Measurements from ENCODE around the gene OR3A3.
"Not testable (repeated sequence)": the region's sequence is repeated elsewhere in the genome, so short reads cannot be mapped to it uniquely, and the experiment has no call there.

Gene OR3A3

DNA sequence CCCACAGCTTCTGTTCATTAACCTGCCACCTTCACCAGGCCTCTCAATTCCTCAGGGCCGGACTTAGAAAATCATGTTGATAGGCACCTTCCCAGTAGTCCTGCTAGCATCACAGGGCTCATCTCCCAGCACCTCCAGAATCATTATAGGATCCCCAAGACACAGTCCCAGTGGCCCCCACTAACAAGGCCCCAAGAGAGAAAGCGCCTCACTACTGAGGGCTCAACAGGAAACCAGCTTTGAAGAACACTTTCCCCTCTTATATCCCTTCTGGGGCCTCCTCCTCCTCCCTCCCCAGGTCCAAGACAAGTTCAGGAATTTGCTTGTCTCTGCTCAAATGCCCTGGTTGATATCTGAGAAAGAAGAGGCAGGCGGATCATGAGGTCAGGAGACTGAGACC, at the start of gene OR3A3:
OR3A3 (plus strand) TSS at position 301 of the 400 bp plus-strand sequence.
- H3K9ac ChIP-seq (ENCODE audit: low read depth, low read length) = no peak within 1 kb of the TSS
- no peaks in the 10 kb centered on the region for H3K4me1 ChIP-seq (ENCODE audit: insufficient read depth, low read length)
- H3K9me3 ChIP-seq (ENCODE audit: control insufficient read depth, insufficient read depth, low read length) = no peaks in the 10 kb centered on the region
- H3K36me3 ChIP-seq (ENCODE audit: insufficient read depth, low read length) = no peaks in the 10 kb centered on the region

DNA sequence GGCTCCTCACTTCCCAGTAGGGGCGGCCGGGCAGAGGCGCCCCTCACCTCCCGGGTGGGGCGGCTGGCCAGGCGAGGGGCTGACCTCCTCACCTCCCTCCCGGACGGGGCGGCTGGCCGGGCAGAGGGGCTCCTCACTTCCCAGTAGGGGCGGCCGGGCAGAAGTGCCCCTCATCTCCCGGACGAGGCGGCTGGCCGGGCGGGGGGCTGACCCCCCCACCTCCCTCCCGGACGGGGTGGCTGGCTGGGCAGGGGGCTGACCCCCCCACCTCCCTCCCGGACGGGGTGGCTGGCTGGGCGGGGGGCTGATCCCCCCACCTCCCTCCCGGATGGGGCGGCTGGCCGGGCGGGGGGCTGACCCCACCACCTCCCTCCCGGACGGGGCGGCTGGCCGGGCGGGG, 40.0 kb upstream of the OR3A3 start:
- H3K9ac ChIP-seq (ENCODE audit: low read depth, low read length); H3K36me3 ChIP-seq (ENCODE audit: insufficient read depth, low read length); H3K4me1 ChIP-seq (ENCODE audit: insufficient read depth, low read length); H3K9me3 ChIP-seq (ENCODE audit: control insufficient read depth, insufficient read depth, low read length): not testable (repeated sequence)

DNA sequence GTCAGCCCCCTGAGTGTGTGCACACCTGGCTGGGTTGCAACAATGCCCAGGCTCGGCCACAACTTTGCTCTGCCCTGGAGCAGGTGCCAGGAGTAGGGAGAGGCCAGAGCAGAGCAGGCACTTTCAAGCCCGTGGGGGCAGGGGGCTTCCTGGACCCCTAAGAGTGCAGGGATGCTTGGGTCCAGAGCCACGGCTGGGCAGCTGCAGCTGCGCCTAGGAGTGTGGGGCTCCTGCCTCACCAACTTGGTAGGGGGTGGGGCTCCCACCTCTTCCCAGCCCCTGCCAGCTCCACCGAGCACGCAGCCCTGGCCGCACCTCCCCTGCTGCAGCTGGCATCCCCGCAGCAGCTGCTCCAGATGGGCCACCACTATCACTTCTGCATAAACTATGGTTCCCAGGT, 32.8 kb upstream of the OR3A3 start:
- no peaks in the 10 kb centered on the region for H3K36me3 ChIP-seq (ENCODE audit: insufficient read depth, low read length)
- 0 out of 2 replicates have a peak, but pooled peaks cover 4% of the 10 kb centered on the region for H3K9me3 ChIP-seq (ENCODE audit: control insufficient read depth, insufficient read depth, low read length)
- no peaks in the 10 kb centered on the region for H3K4me1 ChIP-seq (ENCODE audit: insufficient read depth, low read length)
- no peak overlapping the region for H3K9ac ChIP-seq (ENCODE audit: low read depth, low read length)

DNA sequence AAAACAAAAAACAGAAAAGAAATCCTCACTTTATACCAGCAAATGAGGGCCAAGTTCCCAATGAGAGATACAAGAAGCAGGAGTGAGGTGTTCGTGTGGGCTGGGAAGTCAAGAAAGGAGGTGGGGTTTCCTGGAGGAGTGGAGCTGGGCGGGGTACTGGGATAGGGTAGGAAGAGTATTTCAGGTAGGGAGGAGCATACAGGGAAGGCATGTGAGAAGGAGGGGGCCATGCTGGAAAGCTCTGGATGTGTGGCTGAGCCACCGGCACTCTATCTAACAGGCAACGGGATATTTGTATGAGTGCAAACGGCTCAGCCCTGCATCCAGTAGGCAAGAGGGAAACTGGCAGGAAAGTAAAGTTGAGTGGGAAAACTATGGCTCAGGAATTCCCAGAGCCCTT, 29.2 kb upstream of the OR3A3 start:
- Histone ChIP-seq H3K9ac (ENCODE audit: low read depth, low read length) (no peak overlapping the region), H3K9me3 (ENCODE audit: control insufficient read depth, insufficient read depth, low read length) (no peaks in the 10 kb centered on the region), H3K4me1 (ENCODE audit: insufficient read depth, low read length) (no peaks in the 10 kb centered on the region), H3K36me3 (ENCODE audit: insufficient read depth, low read length) (no peaks in the 10 kb centered on the region)

DNA sequence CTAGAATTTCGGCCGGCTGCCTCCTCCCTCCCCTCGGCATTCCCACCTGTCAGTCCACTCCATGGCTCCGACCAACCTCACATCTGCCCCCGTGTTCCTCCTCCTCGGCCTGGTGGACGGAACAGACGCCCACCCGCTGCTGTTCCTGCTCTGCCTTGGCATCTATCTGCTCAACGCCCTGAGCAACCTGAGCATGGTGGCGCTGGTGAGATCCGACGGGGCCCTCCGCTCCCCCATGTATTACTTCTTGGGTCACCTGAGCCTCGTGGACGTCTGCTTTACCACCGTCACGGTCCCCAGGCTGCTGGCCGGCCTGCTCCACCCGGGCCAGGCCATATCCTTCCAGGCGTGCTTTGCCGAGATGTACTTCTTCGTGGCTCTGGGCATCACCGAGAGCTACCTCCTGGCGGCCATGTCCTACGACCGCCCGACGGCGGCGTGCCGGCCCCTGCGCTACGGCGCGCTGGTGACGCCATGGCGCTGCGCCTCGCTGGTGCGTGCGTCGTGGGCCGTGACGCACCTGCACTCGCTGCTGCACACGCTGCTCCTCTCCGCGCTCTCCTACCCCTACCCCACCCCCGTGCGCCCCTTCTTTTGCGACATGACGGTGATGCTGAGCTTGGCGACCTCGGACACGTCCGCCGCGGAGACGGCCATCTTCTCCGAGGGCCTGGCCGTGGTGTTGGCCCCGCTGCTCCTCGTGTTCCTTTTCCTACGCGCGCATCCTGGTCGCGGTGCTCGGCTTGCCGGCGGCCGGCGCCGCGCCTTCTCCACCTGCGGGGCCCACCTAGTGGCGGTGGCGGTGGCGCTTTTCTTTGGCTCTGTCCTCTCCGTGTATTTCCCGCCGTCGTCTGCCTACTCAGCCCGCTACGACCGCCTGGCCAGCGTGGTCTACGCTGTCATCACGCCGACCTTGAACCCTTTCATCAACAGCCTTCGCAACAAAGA, 25.0 kb upstream of the OR3A3 start, which contains the start of gene OR3A2:
OR3A2 (minus strand) TSS at position 440 of the 948 bp plus-strand sequence.
- Histone ChIP-seq H3K36me3 (ENCODE audit: insufficient read depth, low read length) (no peaks in the 10 kb centered on the region), H3K9me3 (ENCODE audit: control insufficient read depth, insufficient read depth, low read length) (no peaks in the 10 kb centered on the region), H3K4me1 (ENCODE audit: insufficient read depth, low read length) (no peaks in the 10 kb centered on the region), H3K9ac (ENCODE audit: low read depth, low read length) (peak within 1 kb of the TSS; percentile 54)

DNA sequence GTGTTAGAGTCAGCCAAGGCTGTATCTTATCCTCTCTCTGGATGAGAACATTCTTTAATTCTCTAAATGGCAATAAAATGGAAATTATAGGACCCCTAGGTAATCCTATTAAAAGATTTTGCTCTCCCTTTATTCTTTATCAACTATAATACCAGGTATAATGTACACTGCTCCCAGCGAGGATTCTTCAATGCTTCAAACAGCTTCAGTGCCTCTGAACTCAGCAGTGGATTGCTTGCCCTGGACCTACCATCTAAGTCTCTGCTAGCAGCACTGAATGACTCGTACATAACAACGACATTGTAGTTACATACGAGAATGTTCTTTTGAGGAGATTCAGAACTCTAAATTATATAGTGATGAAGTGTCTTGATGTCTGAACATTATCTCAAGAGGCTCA, 21.4 kb upstream of the OR3A3 start:
- H3K9me3 ChIP-seq (ENCODE audit: control insufficient read depth, insufficient read depth, low read length) = no peaks in the 10 kb centered on the region
- no peak overlapping the region for H3K9ac ChIP-seq (ENCODE audit: low read depth, low read length)
- no peaks in the 10 kb centered on the region for H3K4me1 ChIP-seq (ENCODE audit: insufficient read depth, low read length)
- H3K36me3 ChIP-seq (ENCODE audit: insufficient read depth, low read length) = no peaks in the 10 kb centered on the region

DNA sequence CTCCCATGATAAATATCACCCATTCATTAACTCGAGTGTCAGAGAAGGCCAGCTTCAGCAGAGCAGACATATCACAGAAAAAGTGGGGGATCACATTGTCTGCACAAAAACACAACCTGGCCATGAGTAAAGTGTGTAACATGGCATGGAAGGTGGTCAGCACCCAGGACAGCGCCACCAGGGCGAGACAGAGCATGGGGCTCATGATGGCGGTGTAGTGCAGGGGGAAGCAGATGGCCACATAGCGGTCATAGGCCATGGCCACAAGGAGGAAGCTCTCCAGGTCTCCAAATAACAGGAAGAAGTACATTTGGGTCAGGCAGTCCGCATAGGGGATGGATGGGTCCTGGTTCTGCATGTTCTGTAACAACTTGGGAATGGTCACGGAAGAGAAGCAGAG, 13.4 kb upstream of the OR3A3 start:
- H3K4me1 ChIP-seq (ENCODE audit: insufficient read depth, low read length); H3K9ac ChIP-seq (ENCODE audit: low read depth, low read length); H3K9me3 ChIP-seq (ENCODE audit: control insufficient read depth, insufficient read depth, low read length); H3K36me3 ChIP-seq (ENCODE audit: insufficient read depth, low read length): not testable (repeated sequence)

DNA sequence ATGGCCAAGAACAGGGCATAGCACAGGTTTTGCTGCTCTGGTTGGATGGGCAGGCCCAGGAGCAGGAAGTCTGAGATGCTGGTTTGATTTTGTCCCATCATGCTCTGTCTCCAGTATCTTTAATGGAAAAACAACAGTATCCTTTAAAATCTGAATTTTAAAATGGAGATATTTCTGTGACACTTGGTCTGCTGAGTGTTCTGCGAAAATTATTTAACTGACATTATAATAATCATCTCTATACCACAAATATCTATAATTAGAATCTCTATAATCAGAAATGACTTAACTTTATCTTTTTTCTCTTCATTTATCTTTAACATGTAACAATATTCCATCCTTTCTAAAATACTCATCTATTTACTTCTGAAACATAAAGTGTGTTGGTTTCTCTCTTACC, 12.9 kb upstream of the OR3A3 start, which contains the start of gene OR1E1:
OR1E1 (minus strand) TSS at position 101 of the 400 bp plus-strand sequence; CDS start at position 101, 0 bp downstream.
- Histone ChIP-seq H3K36me3 (ENCODE audit: insufficient read depth, low read length) (no peaks in the 10 kb centered on the region), H3K9me3 (ENCODE audit: control insufficient read depth, insufficient read depth, low read length) (no peaks in the 10 kb centered on the region), H3K9ac (ENCODE audit: low read depth, low read length) (no peak within 1 kb of the TSS), H3K4me1 (ENCODE audit: insufficient read depth, low read length) (no peaks in the 10 kb centered on the region)

DNA sequence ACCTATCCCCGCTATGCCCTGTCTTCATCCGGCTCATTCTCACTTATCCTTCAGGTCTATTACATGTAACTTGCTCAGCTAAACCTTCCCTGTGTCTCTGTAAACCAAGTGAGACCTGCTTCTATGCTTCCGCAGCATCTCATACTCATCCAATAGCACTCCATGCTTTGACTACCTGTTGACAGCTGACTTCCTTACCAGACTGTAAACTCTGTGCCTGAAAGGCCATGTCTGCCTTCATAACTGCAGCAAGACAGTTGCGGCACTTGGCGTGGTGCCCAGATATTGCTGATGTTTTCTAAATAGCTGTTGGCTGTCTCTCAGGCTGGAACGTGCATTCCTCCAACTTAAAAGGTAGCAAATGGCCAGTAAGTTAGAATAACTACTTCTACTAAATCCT, 11.1 kb upstream of the OR3A3 start:
- Histone ChIP-seq H3K9ac (ENCODE audit: low read depth, low read length) (no peak overlapping the region), H3K36me3 (ENCODE audit: insufficient read depth, low read length) (no peaks in the 10 kb centered on the region), H3K9me3 (ENCODE audit: control insufficient read depth, insufficient read depth, low read length) (no peaks in the 10 kb centered on the region), H3K4me1 (ENCODE audit: insufficient read depth, low read length) (no peaks in the 10 kb centered on the region)

DNA sequence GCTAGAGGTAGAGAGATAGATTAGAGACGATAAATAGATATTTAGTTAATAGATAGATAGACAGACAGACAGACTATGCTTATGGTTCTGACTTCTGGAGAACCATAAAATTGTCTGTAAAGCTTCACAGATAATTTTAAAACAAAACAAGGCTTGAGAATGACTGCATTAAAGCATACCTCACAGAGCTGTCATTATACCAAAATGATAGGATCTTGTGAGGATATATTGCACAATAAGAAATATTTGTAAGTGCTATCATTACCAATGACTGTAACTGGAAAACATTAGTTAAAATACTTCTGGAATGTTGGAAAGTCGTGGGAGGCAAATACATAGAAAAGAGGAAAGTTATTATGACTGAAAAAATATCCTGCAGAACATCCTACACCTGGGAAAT, 9.4 kb upstream of the OR3A3 start:
- H3K4me1 ChIP-seq (ENCODE audit: insufficient read depth, low read length) = no peaks in the 10 kb centered on the region
- no peaks in the 10 kb centered on the region for H3K9me3 ChIP-seq (ENCODE audit: control insufficient read depth, insufficient read depth, low read length)
- no peaks in the 10 kb centered on the region for H3K36me3 ChIP-seq (ENCODE audit: insufficient read depth, low read length)
- no peak overlapping the region for H3K9ac ChIP-seq (ENCODE audit: low read depth, low read length)

DNA sequence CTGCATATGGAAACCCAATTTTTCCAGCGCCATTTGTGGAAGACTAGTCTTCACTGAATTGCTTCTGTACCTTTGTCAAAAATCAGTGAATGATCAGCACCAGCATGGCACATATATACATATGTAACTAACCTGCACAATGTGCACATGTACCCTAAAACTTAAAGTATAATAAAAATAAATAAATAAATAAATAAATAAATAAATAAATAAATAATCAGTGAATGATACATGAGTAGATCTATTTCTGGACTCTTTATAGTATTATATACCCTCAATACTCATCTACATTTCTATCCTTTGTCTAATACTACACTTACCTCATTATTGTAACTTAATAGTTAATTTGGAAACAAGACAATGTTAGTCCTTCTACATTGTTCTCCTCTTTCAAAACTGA, 7.3 kb upstream of the OR3A3 start:
- not testable (repeated sequence) for H3K9me3 ChIP-seq (ENCODE audit: control insufficient read depth, insufficient read depth, low read length); H3K4me1 ChIP-seq (ENCODE audit: insufficient read depth, low read length); H3K9ac ChIP-seq (ENCODE audit: low read depth, low read length); H3K36me3 ChIP-seq (ENCODE audit: insufficient read depth, low read length)

DNA sequence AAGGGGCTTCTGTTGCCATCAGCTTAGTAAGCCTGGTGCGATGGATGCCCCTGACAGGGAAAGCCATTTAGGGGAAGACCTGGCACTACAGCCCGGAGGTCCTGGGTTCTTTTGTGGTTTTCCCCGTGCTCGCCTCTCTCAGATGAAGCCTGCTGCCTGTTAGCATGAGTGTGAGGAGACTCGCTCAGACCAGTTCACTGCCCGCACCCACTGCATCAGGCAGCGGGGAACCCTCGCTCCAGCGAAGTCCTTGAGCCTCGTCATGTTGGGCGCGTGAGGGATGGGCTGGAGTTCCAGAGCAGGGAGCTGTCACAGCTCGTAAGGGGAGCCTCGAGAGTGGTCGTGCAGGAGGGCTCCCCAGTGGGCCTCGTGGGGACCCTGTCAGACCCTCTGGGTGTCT, 1.0 kb downstream of the OR3A3 start:
- not testable (repeated sequence) for H3K9ac ChIP-seq (ENCODE audit: low read depth, low read length); H3K9me3 ChIP-seq (ENCODE audit: control insufficient read depth, insufficient read depth, low read length)

DNA sequence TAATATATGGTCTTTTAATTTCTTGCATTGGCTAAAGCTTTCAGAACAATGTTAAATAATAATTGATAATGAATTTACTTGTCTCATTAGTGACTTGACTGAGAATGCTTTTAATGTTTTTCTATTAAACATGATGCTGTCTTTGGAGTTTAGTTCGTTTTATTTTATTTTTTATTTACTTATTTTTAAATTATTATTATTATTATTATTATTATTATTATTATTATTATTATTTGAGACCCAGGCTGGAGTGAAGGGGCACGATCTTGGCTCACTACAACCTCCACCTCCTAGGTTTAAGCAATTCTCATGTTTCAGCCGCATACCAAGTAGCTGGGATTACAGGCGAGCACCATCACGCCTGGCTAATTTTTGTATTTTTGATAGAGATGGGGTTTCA, 4.4 kb downstream of the OR3A3 start:
- no peak overlapping the region for H3K9ac ChIP-seq (ENCODE audit: low read depth, low read length)
- H3K4me1 ChIP-seq (ENCODE audit: insufficient read depth, low read length) = no peaks in the 10 kb centered on the region
- H3K9me3 ChIP-seq (ENCODE audit: control insufficient read depth, insufficient read depth, low read length) = no peaks in the 10 kb centered on the region
- no peaks in the 10 kb centered on the region for H3K36me3 ChIP-seq (ENCODE audit: insufficient read depth, low read length)

More for the DNA sequence above, 1.0 kb downstream of the OR3A3 start:
- H3K4me1 ChIP-seq (ENCODE audit: insufficient read depth, low read length); H3K36me3 ChIP-seq (ENCODE audit: insufficient read depth, low read length): not testable (repeated sequence)

DNA sequence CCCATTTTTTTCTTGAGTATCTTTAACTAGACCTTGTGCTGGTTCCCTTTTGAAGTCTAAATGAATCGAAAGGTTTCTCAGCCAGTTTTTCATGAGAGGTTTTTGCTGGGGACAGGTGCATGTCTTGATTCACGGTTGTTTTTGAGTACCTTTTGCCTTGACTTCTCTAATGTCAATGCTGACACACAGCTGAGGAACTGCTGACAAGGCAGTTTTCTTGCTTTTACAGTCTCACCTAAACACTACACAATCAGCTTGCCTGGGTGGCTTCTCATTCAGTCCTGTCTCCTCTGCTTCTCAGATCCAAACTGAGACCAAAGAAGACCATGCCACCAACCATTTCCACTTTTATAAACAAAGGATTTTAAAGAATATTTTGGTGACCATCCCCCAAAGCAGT, 7.1 kb downstream of the OR3A3 start:
- Histone ChIP-seq H3K36me3 (ENCODE audit: insufficient read depth, low read length) (no peaks in the 10 kb centered on the region), H3K9ac (ENCODE audit: low read depth, low read length) (no peak overlapping the region), H3K9me3 (ENCODE audit: control insufficient read depth, insufficient read depth, low read length) (no peaks in the 10 kb centered on the region), H3K4me1 (ENCODE audit: insufficient read depth, low read length) (no peaks in the 10 kb centered on the region)

DNA sequence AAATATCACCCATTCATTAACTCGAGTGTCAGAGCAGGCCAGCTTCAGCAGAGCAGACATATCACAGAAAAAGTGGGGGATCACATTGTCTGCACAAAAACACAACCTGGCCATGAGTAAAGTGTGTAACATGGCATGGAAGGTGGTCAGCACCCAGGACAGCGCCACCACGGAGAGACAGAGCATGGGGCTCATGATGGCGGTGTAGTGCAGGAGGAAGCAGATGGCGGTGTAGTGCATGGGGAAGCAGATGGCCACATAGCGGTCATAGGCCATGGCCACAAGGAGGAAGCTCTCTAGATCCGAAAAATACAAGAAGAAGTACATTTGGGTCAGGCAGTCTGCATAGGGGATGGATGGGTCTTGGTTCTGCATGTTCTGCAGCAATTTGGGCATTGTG, 22.0 kb downstream of the OR3A3 start:
- H3K4me1 ChIP-seq (ENCODE audit: insufficient read depth, low read length); H3K36me3 ChIP-seq (ENCODE audit: insufficient read depth, low read length); H3K9ac ChIP-seq (ENCODE audit: low read depth, low read length); H3K9me3 ChIP-seq (ENCODE audit: control insufficient read depth, insufficient read depth, low read length): not testable (repeated sequence)

Measured in ES-I3 (cell line).